ENCODE data around the gene CRYAB.
"Not testable (repeated sequence)": the region's sequence is repeated elsewhere in the genome, so short reads cannot be mapped to it uniquely, and the experiment has no call there.

The CRYAB gene

DNA sequence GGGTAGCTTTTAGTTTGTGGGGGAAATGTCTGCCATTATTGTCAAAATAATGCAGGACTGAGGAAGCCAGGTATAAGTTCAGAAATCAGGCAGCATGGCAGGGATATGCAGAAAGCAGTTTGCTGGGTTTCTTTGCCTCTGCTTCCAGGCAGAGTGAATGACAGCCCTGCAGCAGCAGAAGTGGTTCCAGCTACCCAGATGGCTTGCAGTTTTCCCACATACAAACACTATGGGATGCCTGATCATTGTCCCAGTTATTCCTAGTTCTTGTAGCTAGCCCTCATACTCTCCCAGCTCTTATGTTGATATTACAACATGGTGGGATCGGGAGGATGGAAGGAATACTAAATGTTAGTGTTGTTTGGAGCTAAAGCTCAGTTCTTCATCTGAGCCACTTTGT, 22.7 kb upstream of the CRYAB start:
- peak overlapping the region; percentile 48; the same call in 1 of the 2 replicates for H2AFZ ChIP-seq (ENCODE audit: low read length)
- H3K9me2 ChIP-seq (replicated peaks; ENCODE audit: low read depth, low read length), result no peaks in the 10 kb centered on the region
- no peaks in the 10 kb centered on the region for H3K36me3 ChIP-seq (ENCODE audit: insufficient read depth, low read length)
- H3K4me2 ChIP-seq (ENCODE audit: low read depth, low read length, poor library complexity, severe bottlenecking), result no peak overlapping the region
- no peak for TF ChIP-seq EZH2phosphoT487 (IDR thresholded peaks at IDR 0.05; ENCODE audit: borderline replicate concordance)
- TF ChIP-seq, protein P1, sequence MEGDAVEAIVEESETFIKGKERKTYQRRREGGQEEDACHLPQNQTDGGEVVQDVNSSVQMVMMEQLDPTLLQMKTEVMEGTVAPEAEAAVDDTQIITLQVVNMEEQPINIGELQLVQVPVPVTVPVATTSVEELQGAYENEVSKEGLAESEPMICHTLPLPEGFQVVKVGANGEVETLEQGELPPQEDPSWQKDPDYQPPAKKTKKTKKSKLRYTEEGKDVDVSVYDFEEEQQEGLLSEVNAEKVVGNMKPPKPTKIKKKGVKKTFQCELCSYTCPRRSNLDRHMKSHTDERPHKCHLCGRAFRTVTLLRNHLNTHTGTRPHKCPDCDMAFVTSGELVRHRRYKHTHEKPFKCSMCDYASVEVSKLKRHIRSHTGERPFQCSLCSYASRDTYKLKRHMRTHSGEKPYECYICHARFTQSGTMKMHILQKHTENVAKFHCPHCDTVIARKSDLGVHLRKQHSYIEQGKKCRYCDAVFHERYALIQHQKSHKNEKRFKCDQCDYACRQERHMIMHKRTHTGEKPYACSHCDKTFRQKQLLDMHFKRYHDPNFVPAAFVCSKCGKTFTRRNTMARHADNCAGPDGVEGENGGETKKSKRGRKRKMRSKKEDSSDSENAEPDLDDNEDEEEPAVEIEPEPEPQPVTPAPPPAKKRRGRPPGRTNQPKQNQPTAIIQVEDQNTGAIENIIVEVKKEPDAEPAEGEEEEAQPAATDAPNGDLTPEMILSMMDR (conservative IDR thresholded peaks at IDR 0.05; ENCODE audit: low read length), result no peak
- H3K27me3 ChIP-seq (ENCODE audit: insufficient read depth, low read length, poor library complexity, severe bottlenecking), result no peaks in the 10 kb centered on the region
- no peaks in the 10 kb centered on the region; the same call in 1 of the 2 replicates for H3K79me2 ChIP-seq (ENCODE audit: insufficient read depth, low read length)
- H3F3A ChIP-seq (ENCODE audit: low read depth), result peaks cover 4% of the 10 kb centered on the region; the same call in 1 of the 2 replicates
- H3K4me3 ChIP-seq (ENCODE audit: low read length, poor library complexity, severe bottlenecking), result no peak overlapping the region
- H3K9me3 ChIP-seq (ENCODE audit: insufficient read depth, low read depth, low read length), result no peaks in the 10 kb centered on the region
- peaks cover 24% of the 10 kb centered on the region for H3K4me1 ChIP-seq (ENCODE audit: insufficient read depth, low read length, poor library complexity, severe bottlenecking)
- H3K9ac ChIP-seq (ENCODE audit: low read depth, low read length, poor library complexity, severe bottlenecking), result no peak overlapping the region
- H4K20me1 ChIP-seq (ENCODE audit: insufficient read depth, low read length, poor library complexity, severe bottlenecking), result no peaks in the 10 kb centered on the region

DNA sequence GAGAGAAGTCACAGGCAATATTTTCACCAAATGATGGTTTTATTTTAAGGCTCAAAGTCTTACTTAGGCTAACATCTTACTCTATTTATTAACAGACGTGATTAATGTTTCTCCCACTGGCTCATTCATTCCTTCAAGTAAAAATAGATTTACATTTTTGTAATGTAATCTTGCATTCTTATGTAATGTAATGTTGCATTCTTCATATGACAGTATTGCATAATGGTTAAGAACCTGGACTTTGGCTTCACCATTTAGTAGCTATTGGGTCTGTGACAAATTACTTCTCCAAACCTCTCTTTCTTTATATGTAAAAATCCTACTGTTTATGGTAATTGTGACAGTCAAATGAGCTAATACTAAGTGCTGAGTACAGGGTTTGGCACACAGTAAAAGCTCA, 22.3 kb upstream of the CRYAB start:
- H4K20me1 ChIP-seq (ENCODE audit: insufficient read depth, low read length, poor library complexity, severe bottlenecking), result no peaks in the 10 kb centered on the region
- no peaks in the 10 kb centered on the region for H3K9me2 ChIP-seq (replicated peaks; ENCODE audit: low read depth, low read length)
- H3K27me3 ChIP-seq (ENCODE audit: insufficient read depth, low read length, poor library complexity, severe bottlenecking), result no peaks in the 10 kb centered on the region
- H3K36me3 ChIP-seq (ENCODE audit: insufficient read depth, low read length), result no peaks in the 10 kb centered on the region
- H3K9ac ChIP-seq (ENCODE audit: low read depth, low read length, poor library complexity, severe bottlenecking), result no peak overlapping the region
- TF ChIP-seq, protein P1 (conservative IDR thresholded peaks at IDR 0.05; ENCODE audit: low read length), result no peak
- TF ChIP-seq EZH2phosphoT487 (IDR thresholded peaks at IDR 0.05; ENCODE audit: borderline replicate concordance), result no peak
- H3F3A ChIP-seq (ENCODE audit: low read depth), result peaks cover 4% of the 10 kb centered on the region; the same call in 1 of the 2 replicates
- H3K9me3 ChIP-seq (ENCODE audit: insufficient read depth, low read depth, low read length), result no peaks in the 10 kb centered on the region
- no peak overlapping the region for H3K4me2 ChIP-seq (ENCODE audit: low read depth, low read length, poor library complexity, severe bottlenecking)
- H3K4me3 ChIP-seq (ENCODE audit: low read length, poor library complexity, severe bottlenecking), result no peak overlapping the region
- no peaks in the 10 kb centered on the region; the same call in 1 of the 2 replicates for H3K79me2 ChIP-seq (ENCODE audit: insufficient read depth, low read length)
- peak overlapping the region; percentile 48; the same call in 1 of the 2 replicates for H2AFZ ChIP-seq (ENCODE audit: low read length)
- H3K4me1 ChIP-seq (ENCODE audit: insufficient read depth, low read length, poor library complexity, severe bottlenecking), result peaks cover 20% of the 10 kb centered on the region

DNA sequence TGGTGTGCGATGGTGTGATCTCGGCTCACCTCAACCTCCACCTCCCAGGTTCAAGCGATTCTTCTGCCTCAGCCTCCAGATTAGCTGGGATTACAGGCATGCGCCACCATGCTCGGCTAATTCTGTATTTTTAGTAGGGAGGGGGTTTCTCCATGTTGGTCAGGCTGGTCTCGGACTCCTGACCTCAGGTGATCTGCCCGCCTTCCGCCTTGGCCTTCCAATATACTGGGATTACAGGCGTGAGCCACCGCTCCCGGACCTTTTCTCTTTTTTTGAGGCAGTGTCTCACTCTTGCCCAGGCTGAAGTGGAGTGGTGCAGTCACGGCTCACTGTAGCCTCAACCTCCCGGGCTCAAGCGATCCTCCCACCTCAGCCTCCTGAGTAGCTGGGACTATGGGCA, 21.6 kb upstream of the CRYAB start:
- not testable (repeated sequence) for H3K4me3 ChIP-seq (ENCODE audit: low read length, poor library complexity, severe bottlenecking); H3K9me3 ChIP-seq (ENCODE audit: insufficient read depth, low read depth, low read length); H3K79me2 ChIP-seq (ENCODE audit: insufficient read depth, low read length); H2AFZ ChIP-seq (ENCODE audit: low read length); H3F3A ChIP-seq (ENCODE audit: low read depth); H3K4me2 ChIP-seq (ENCODE audit: low read depth, low read length, poor library complexity, severe bottlenecking); H3K9ac ChIP-seq (ENCODE audit: low read depth, low read length, poor library complexity, severe bottlenecking); H3K27me3 ChIP-seq (ENCODE audit: insufficient read depth, low read length, poor library complexity, severe bottlenecking); H3K9me2 ChIP-seq (replicated peaks; ENCODE audit: low read depth, low read length); H3K36me3 ChIP-seq (ENCODE audit: insufficient read depth, low read length); H4K20me1 ChIP-seq (ENCODE audit: insufficient read depth, low read length, poor library complexity, severe bottlenecking)
- peaks cover 13% of the 10 kb centered on the region for H3K4me1 ChIP-seq (ENCODE audit: insufficient read depth, low read length, poor library complexity, severe bottlenecking)

DNA sequence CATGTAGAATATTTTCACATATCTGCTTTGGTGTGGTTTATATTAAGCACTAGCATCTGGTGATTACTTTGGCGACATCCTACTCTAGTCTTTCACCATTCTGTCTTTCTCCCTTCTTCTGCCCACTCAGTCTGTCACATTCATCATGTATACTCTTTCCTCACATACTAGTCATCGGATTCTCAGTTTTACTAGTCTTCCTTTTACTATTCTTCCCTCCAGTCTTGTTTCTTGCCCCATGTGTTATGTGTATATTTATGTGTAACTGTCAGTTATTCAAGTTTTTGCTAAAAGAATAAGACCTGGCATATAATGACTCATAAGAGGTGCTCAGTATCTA, 21.0 kb upstream of the CRYAB start:
- Histone ChIP-seq H3K9me3 (ENCODE audit: insufficient read depth, low read depth, low read length) (no peaks in the 10 kb centered on the region), H3K27me3 (ENCODE audit: insufficient read depth, low read length, poor library complexity, severe bottlenecking) (no peaks in the 10 kb centered on the region), H3K4me3 (ENCODE audit: low read length, poor library complexity, severe bottlenecking) (no peak overlapping the region), H3K4me1 (ENCODE audit: insufficient read depth, low read length, poor library complexity, severe bottlenecking) (peaks cover 7% of the 10 kb centered on the region), H3K4me2 (ENCODE audit: low read depth, low read length, poor library complexity, severe bottlenecking) (no peak overlapping the region), H3K9ac (ENCODE audit: low read depth, low read length, poor library complexity, severe bottlenecking) (no peak overlapping the region), H3K79me2 (ENCODE audit: insufficient read depth, low read length) (no peaks in the 10 kb centered on the region), H3F3A (ENCODE audit: low read depth) (peaks cover 4% of the 10 kb centered on the region; the same call in 1 of the 2 replicates), H2AFZ (ENCODE audit: low read length) (no peak overlapping the region), H3K36me3 (ENCODE audit: insufficient read depth, low read length) (no peaks in the 10 kb centered on the region), H3K9me2 (replicated peaks; ENCODE audit: low read depth, low read length) (no peaks in the 10 kb centered on the region), H4K20me1 (ENCODE audit: insufficient read depth, low read length, poor library complexity, severe bottlenecking) (no peaks in the 10 kb centered on the region)
- TF ChIP-seq, protein P1 (conservative IDR thresholded peaks at IDR 0.05; ENCODE audit: low read length), result no peak
- no peak for TF ChIP-seq EZH2phosphoT487 (IDR thresholded peaks at IDR 0.05; ENCODE audit: borderline replicate concordance)
